K562 (cell line): ENCODE data around the gene DHX58. TPM values are rescaled to one million over a fixed set of nuclear protein-coding genes. Genes with fewer than 3 reads are reported as not detected.

Experiments
- ATF7 ChIP-seq: fragments of 450-650 bp; IDR thresholded peaks from 2 replicates; pipeline ENCODE4 v1.7.1; 2014; ENCODE audit warnings: mild to moderate bottlenecking, moderate library complexity
- BCOR ChIP-seq: fragments of 450-650 bp; IDR thresholded peaks from 2 replicates; pipeline ENCODE4 v1.6.1; 2016
- CXXC5 ChIP-seq: fragments of 250-450 bp; sonication (Bioruptor Pico); IDR thresholded peaks from 2 replicates; pipeline ENCODE4 v1.8.0; 2022; ENCODE audit warnings: inconsistent platforms, mild to moderate bottlenecking, moderate library complexity
- DMBX1 ChIP-seq: fragments of 250-450 bp; sonication (Bioruptor Pico); IDR thresholded peaks from 2 replicates; pipeline ENCODE4 v1.8.0; 2022; ENCODE audit warnings: inconsistent platforms, mild to moderate bottlenecking, moderate library complexity, borderline replicate concordance
- EP400 ChIP-seq: fragments of 450-650 bp; IDR thresholded peaks from 2 replicates; pipeline ENCODE4 v1.6.1; 2017; ENCODE audit warnings: antibody characterized with exemption, mild to moderate bottlenecking, moderate library complexity
- ESRRB ChIP-seq: fragments of 250-450 bp; sonication (Bioruptor Pico); IDR thresholded peaks from 2 replicates; pipeline ENCODE4 v1.5.0; 2020; ENCODE audit warnings: mild to moderate bottlenecking, moderate library complexity, borderline replicate concordance
- EWSR1 ChIP-seq: fragments of 450-650 bp; IDR thresholded peaks from 2 replicates; pipeline ENCODE4 v1.6.1; 2018; ENCODE audit warnings: borderline replicate concordance, mild to moderate bottlenecking, low read depth, moderate library complexity; ENCODE audit not compliant: partially characterized antibody
- FOXJ3 ChIP-seq: sonication (generic); formaldehyde crosslinking; IDR thresholded peaks from 2 replicates; pipeline ENCODE4 v1.4.0; 2020; ENCODE audit warnings: mild to moderate bottlenecking, missing genetic modification reagents
- NCOA1 ChIP-seq: fragments of 450-650 bp; IDR thresholded peaks from 2 replicates; pipeline ENCODE4 v1.6.1; 2016; ENCODE audit warnings: low read depth
- SMAD2 ChIP-seq: fragments of 150-350 bp; IDR thresholded peaks from 2 replicates; pipeline ENCODE4 v1.6.1; 2014; ENCODE audit warnings: low read depth, mild to moderate bottlenecking, low read length
- TAF15 ChIP-seq: fragments of 200-400 bp; formaldehyde crosslinking; IDR thresholded peaks from 2 replicates; pipeline ENCODE4 v1.6.1; 2017; ENCODE audit warnings: mild to moderate bottlenecking, low read depth, low read length, moderate library complexity
- TOE1 ChIP-seq, 2 experiments: fragments of 450-650 bp in 1 of 2; sonication (generic) in 1 of 2; formaldehyde crosslinking in 1 of 2; IDR thresholded peaks; 2 replicates each; pipeline versions ENCODE4 v1.7.1 to v1.8.0; 2016 to 2022; ENCODE audit warnings: borderline replicate concordance in 2 of 2, mild to moderate bottlenecking in 2 of 2, antibody characterized with exemption in 1 of 2, inconsistent platforms in 1 of 2, low read depth in 1 of 2, missing genetic modification reagents in 1 of 2, moderate library complexity in 1 of 2
- ZBTB7A ChIP-seq: IDR thresholded peaks from 2 replicates; pipeline ENCODE4 v1.6.1; 2011; ENCODE audit warnings: low read depth, mild to moderate bottlenecking, low read length, moderate library complexity, borderline replicate concordance; ENCODE audit not compliant: control insufficient read depth
- ZEB2 ChIP-seq: fragments of 450-650 bp; IDR thresholded peaks from 2 replicates; pipeline ENCODE4 v1.6.1; 2016
- ZKSCAN3 ChIP-seq: fragments of 250-450 bp; sonication (Bioruptor Pico); IDR thresholded peaks from 2 replicates; pipeline ENCODE4 v1.4.0; 2020
- ZKSCAN8 ChIP-seq: fragments of 200-800 bp; sonication (Bioruptor generic); IDR thresholded peaks from 2 replicates; pipeline ENCODE4 v1.6.1; 2016; ENCODE audit warnings: missing genetic modification characterization, missing compliant biosample characterization
- ZNF354B ChIP-seq: fragments of 250-450 bp; sonication (Bioruptor Pico); IDR thresholded peaks from 2 replicates; pipeline ENCODE4 v1.4.0; 2020
- ZNF586 ChIP-seq: fragments of 450-650 bp; formaldehyde crosslinking; conservative IDR thresholded peaks from 2 replicates; pipeline ENCODE4 v1.4.0; 2020; ENCODE audit warnings: mild to moderate bottlenecking, moderate library complexity
- ZNF785 ChIP-seq: fragments of 250-450 bp; sonication (Bioruptor Pico); IDR thresholded peaks from 2 replicates; pipeline ENCODE4 v1.4.0; 2020; ENCODE audit warnings: mild to moderate bottlenecking
- polyA plus RNA-seq, 8 experiments: library from polyadenylated mRNA; depleted of rRNA in 4 of 8; stranded (reverse) in 5 of 8; unstranded in 3 of 8; fragments of >200 nt; fragmentation: Nextera tagmentation in 2 of 8; fragmentation: Illumina TruSeq in 1 of 8; extraction: Ambion mirVana in 2 of 8; extraction: Trizol in 1 of 8; gene quantifications; 2 replicates each; pipeline versions ENCODE4 v1.2.1 to v1.2.3, GENCODE V29; 2011 to 2014; ENCODE audit warnings: inconsistent platforms in 1 of 8, missing spikeins in 1 of 8
- total RNA-seq, 7 experiments: library from RNA; depleted of rRNA in 6 of 7; stranded (reverse); fragments of >200 nt in 6 of 7; fragmentation: Illumina TruSeq in 2 of 7; extraction: Trizol in 2 of 7; gene quantifications; 2 replicates each; pipeline versions ENCODE4 v1.2.1 to v1.2.3, GENCODE V29; 2011 to 2021; ENCODE audit warnings: low replicate concordance in 1 of 7
- TF ChIP-seq, protein P1 (sequence below): sonication (generic); formaldehyde crosslinking; IDR thresholded peaks from 2 replicates; pipeline ENCODE4 v1.8.1; 2023; ENCODE audit warnings: mild to moderate bottlenecking, missing genetic modification reagents
- TF ChIP-seq, protein P2 (sequence below): fragments of 250-450 bp; sonication (Bioruptor Pico); IDR thresholded peaks from 2 replicates; pipeline ENCODE4 v1.8.0; 2021; ENCODE audit warnings: moderate library complexity, mild to moderate bottlenecking, inconsistent platforms
- TF ChIP-seq, protein P3 (sequence below): fragments of 450-650 bp; IDR thresholded peaks from 2 replicates; pipeline ENCODE4 v1.7.1; 2018; ENCODE audit warnings: mild to moderate bottlenecking, low read depth; ENCODE audit not compliant: partially characterized antibody
- TF ChIP-seq, protein P4 (sequence below): sonication (generic); formaldehyde crosslinking; IDR thresholded peaks from 2 replicates; pipeline ENCODE4 v1.8.1; 2022; ENCODE audit warnings: missing genetic modification reagents

The DHX58 gene
- total and polyA plus RNA-seq, 9 of the 15 experiments (the other 6 are each of a cell fraction or from before 2014, with no cell fraction given), result 0.15 to 3.0 (median 1.4) TPM

DNA sequence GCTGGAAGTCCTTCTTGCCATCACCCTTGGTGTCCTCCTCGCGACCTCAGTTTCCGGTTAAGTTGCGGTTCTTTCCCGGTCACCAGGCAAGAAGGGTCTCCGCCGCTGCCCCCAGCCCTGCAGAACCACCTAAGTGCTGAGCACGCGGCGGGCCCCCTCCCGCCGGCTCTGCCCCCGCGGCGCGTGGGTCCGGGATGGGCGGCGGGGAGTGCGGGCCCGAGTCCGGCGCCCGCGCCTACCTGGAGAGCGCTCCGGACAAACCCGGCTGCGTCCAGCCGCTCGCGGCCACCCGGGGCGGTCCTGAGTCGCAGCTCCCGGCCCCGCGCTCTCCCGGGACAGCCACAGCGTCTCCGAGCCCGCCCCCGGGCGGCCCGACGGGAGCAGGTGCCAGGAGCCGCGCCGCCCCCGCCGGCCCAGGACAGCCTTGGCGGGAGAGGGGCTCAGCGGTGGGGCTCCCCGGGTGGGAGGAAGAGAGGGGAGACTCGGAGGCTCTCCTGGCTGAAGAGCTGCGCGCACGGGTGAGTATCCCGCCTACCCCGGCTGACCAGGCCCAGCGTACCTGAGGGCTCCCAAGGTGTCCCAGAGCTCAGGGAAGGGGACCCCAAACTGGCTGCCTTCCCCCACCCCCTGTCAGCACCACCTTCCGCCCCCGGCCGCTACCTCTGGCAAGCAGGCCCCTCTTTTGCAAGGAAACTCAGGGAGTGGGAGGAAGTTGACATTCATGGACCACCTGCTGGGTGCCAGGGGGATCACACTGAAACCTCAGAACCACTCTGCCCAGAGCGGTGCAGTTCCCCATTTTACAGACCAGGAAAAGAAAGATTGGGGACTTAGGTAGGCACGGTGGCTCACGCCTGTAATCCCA, 40.0 kb downstream of the DHX58 start (continued):
- no peak for TF ChIP-seq ATF7
- no peak for TF ChIP-seq EP400
- no peak for TF ChIP-seq EWSR1
- no peak for TF ChIP-seq ZKSCAN8 (CRISPR knock-in tag)
- TF ChIP-seq ZNF354B (CRISPR knock-in tag), result no peak
- TF ChIP-seq, protein P1, sequence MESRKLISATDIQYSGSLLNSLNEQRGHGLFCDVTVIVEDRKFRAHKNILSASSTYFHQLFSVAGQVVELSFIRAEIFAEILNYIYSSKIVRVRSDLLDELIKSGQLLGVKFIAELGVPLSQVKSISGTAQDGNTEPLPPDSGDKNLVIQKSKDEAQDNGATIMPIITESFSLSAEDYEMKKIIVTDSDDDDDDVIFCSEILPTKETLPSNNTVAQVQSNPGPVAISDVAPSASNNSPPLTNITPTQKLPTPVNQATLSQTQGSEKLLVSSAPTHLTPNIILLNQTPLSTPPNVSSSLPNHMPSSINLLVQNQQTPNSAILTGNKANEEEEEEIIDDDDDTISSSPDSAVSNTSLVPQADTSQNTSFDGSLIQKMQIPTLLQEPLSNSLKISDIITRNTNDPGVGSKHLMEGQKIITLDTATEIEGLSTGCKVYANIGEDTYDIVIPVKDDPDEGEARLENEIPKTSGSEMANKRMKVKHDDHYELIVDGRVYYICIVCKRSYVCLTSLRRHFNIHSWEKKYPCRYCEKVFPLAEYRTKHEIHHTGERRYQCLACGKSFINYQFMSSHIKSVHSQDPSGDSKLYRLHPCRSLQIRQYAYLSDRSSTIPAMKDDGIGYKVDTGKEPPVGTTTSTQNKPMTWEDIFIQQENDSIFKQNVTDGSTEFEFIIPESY (CRISPR knock-in tag), result no peak
- TF ChIP-seq, protein P2, sequence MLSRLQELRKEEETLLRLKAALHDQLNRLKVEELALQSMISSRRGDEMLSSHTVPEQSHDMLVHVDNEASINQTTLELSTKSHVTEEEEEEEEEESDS (CRISPR knock-in tag), result no peak
- no peak for TF ChIP-seq SMAD2
- no peak for TF ChIP-seq DMBX1 (CRISPR knock-in tag)
- TF ChIP-seq NCOA1, result no peak
- no peak for TF ChIP-seq TOE1 (IDR thresholded peaks at IDR 0.05; ENCODE audit: borderline replicate concordance)
- no peak for TF ChIP-seq TOE1 (CRISPR knock-in tag; IDR thresholded peaks at IDR 0.05; ENCODE audit: borderline replicate concordance, low read depth)
- TF ChIP-seq, protein P3, sequence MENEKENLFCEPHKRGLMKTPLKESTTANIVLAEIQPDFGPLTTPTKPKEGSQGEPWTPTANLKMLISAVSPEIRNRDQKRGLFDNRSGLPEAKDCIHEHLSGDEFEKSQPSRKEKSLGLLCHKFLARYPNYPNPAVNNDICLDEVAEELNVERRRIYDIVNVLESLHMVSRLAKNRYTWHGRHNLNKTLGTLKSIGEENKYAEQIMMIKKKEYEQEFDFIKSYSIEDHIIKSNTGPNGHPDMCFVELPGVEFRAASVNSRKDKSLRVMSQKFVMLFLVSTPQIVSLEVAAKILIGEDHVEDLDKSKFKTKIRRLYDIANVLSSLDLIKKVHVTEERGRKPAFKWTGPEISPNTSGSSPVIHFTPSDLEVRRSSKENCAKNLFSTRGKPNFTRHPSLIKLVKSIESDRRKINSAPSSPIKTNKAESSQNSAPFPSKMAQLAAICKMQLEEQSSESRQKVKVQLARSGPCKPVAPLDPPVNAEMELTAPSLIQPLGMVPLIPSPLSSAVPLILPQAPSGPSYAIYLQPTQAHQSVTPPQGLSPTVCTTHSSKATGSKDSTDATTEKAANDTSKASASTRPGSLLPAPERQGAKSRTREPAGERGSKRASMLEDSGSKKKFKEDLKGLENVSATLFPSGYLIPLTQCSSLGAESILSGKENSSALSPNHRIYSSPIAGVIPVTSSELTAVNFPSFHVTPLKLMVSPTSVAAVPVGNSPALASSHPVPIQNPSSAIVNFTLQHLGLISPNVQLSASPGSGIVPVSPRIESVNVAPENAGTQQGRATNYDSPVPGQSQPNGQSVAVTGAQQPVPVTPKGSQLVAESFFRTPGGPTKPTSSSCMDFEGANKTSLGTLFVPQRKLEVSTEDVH, result no peak
- TF ChIP-seq ESRRB (CRISPR knock-in tag), result no peak
- no peak for TF ChIP-seq ZNF586 (CRISPR knock-in tag)
- TF ChIP-seq ZBTB7A, result peak; percentile 42; the same call in 1 of the 2 replicates
- TF ChIP-seq FOXJ3 (CRISPR knock-in tag), result no peak
- no peak for TF ChIP-seq ZKSCAN3 (CRISPR knock-in tag)
- no peak for TF ChIP-seq TAF15
- TF ChIP-seq, protein P4, sequence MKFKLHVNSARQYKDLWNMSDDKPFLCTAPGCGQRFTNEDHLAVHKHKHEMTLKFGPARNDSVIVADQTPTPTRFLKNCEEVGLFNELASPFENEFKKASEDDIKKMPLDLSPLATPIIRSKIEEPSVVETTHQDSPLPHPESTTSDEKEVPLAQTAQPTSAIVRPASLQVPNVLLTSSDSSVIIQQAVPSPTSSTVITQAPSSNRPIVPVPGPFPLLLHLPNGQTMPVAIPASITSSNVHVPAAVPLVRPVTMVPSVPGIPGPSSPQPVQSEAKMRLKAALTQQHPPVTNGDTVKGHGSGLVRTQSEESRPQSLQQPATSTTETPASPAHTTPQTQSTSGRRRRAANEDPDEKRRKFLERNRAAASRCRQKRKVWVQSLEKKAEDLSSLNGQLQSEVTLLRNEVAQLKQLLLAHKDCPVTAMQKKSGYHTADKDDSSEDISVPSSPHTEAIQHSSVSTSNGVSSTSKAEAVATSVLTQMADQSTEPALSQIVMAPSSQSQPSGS (CRISPR knock-in tag), result no peak
- no peak for TF ChIP-seq ZEB2
- TF ChIP-seq BCOR, result no peak
- TF ChIP-seq CXXC5 (CRISPR knock-in tag), result peak; percentile 22; the same call in 1 of the 2 replicates
- no peak for TF ChIP-seq ZNF785
